ENCODE results near the gene SP7.
A peak's percentile ranks its signal among the peaks of the same experiment; 100 is the strongest.
"Not testable (repeated sequence)": the region's sequence is repeated elsewhere in the genome, so short reads cannot be mapped to it uniquely, and the experiment has no call there.

Gene SP7

GRCh38 chr12:53336181-53336681 lies at the start of gene SP7:
Gene SP7 (minus strand): TSS chr12:53336354. CDS start chr12:53335646, 708 bp downstream.
- no peak for DNase-seq (ENCODE audit: low read depth)

GRCh38 chr12:53383258-53383657 lies 47.1 kb upstream of the SP7 start:
- no peak for DNase-seq (ENCODE audit: low read depth)

GRCh38 chr12:53381731-53382630 lies 45.8 kb upstream of the SP7 start:
- no peak for DNase-seq (ENCODE audit: low read depth)

- no peak for DNase-seq (ENCODE audit: low read depth)
Observed at GRCh38 chr12:53380794-53381730, 44.9 kb upstream of the SP7 start.

- peak; percentile 53 for DNase-seq (ENCODE audit: low read depth)
Observed at GRCh38 chr12:53380104-53380793, 44.1 kb upstream of the SP7 start, which contains the start of gene SP1. Gene SP1 (plus strand): TSS chr12:53380176. CDS start chr12:53380292, 116 bp downstream.

- peak; percentile 100 for DNase-seq (ENCODE audit: low read depth)
Observed at GRCh38 chr12:53379389-53380103, 43.4 kb upstream of the SP7 start.

- DNase-seq (ENCODE audit: low read depth), result no peak
Observed at GRCh38 chr12:53378724-53379388, 42.7 kb upstream of the SP7 start.

- DNase-seq (ENCODE audit: low read depth), result no peak
Observed at GRCh38 chr12:53378222-53378621, 42.1 kb upstream of the SP7 start.

- DNase-seq (ENCODE audit: low read depth), result no peak
Observed at GRCh38 chr12:53376747-53377146, 40.6 kb upstream of the SP7 start.

GRCh38 chr12:53374277-53374676 lies 38.1 kb upstream of the SP7 start:
- DNase-seq (ENCODE audit: low read depth), result not testable (repeated sequence)

GRCh38 chr12:53373554-53374133 lies 37.5 kb upstream of the SP7 start:
- not testable (repeated sequence) for DNase-seq (ENCODE audit: low read depth)

GRCh38 chr12:53365245-53365904 lies 29.2 kb upstream of the SP7 start:
- DNase-seq (ENCODE audit: low read depth), result no peak

GRCh38 chr12:53361638-53362037 lies 25.5 kb upstream of the SP7 start:
- not testable (repeated sequence) for DNase-seq (ENCODE audit: low read depth)

- DNase-seq (ENCODE audit: low read depth), result no peak
Observed at GRCh38 chr12:53358836-53359419, 22.8 kb upstream of the SP7 start.

- DNase-seq (ENCODE audit: low read depth), result no peak
Observed at GRCh38 chr12:53355121-53355520, 19.0 kb upstream of the SP7 start.

- no peak for DNase-seq (ENCODE audit: low read depth)
Observed at GRCh38 chr12:53353257-53353655, 17.1 kb upstream of the SP7 start.

GRCh38 chr12:53352331-53353256 lies 16.4 kb upstream of the SP7 start:
- peak; percentile 67 for DNase-seq (ENCODE audit: low read depth)

GRCh38 chr12:53347905-53348304 lies 11.8 kb upstream of the SP7 start:
- DNase-seq (ENCODE audit: low read depth), result no peak
